Esophagus squamous epithelium (tissue), 4 donors: ENCODE results near the gene OR8J3.

Experiments used
- CTCF ChIP-seq, 6 experiments: fragments of 450-650 bp in 4 of 6; fragments of 200-600 bp in 2 of 6; sonication (generic) in 2 of 6; IDR thresholded peaks; one replicate each; pipeline ENCODE4 v1.5.1; 2016 to 2019; ENCODE audit warnings: antibody characterized with exemption in 6 of 6, mild to moderate bottlenecking in 4 of 6, moderate library complexity in 4 of 6
- POLR2A ChIP-seq, 4 donors: fragments of 450-650 bp; IDR thresholded peaks; one replicate each; pipeline ENCODE4 v1.6.1; 2017; ENCODE audit warnings: antibody characterized with exemption in 4 of 4, mild to moderate bottlenecking in 4 of 4, moderate library complexity in 3 of 4

GRCh38 chr11:56163804-56164203 is 23.8 kb upstream of the OR8J3 start:
- TF ChIP-seq CTCF (IDR thresholded peaks at IDR 0.05) (no peak), POLR2A (IDR thresholded peaks at IDR 0.05) (no peak)
